HCT116 (cell line): ENCODE data around the gene ACSM4. TPM values are rescaled to one million over a fixed set of nuclear protein-coding genes. Genes with fewer than 3 reads are reported as not detected.

Experiments used
- ATAC-seq: fragments of 200-7000 bp; cut with Tn5 transposase; 2 replicates; pipeline ENCODE4 v1.9.1; 2020; ENCODE audit warnings: mild to moderate bottlenecking, moderate library complexity
- BruUV-seq: library from RNA; stranded (reverse); fragments of 400-500 nt; replicated peaks from 2 replicates; lab custom pipeline; 2021; lab: Mats Ljungman, UMichigan
- CTCF ChIA-PET: fragments of 300-600 bp; sonication (Branson Sonifier 250); formaldehyde crosslinking; loops from one replicate; lab custom pipeline; 2021; ENCODE audit warnings: antibody characterized with exemption; lab: Charles Lee
- POLR2A ChIA-PET: fragments of 300-600, 350-600 bp; sonication (Branson Sonifier 250); formaldehyde crosslinking; loops from one replicate; lab custom pipeline; 2021; ENCODE audit warnings: antibody characterized with exemption; lab: Charles Lee
- RAD21 ChIA-PET, 2 experiments: fragments of 300-600 bp; sonication (Branson Sonifier 250); formaldehyde crosslinking; loops; one replicate each; lab custom pipeline; 2023; ENCODE audit warnings: low total read pairs in 2 of 2; ENCODE audit not compliant: uncharacterized antibody in 2 of 2, unreplicated experiment in 2 of 2, low non-redundant PET in 1 of 2; lab: Charles Lee
- DNase-seq: peaks from one replicate; pipeline ENCODE4 v3.0.0-alpha.2; 2010; ENCODE audit warnings: low read depth, low spot score
- H2AFZ ChIP-seq: fragments of 200-600 bp; shearing (Covaris generic), sonication (generic); 2 replicates; pipeline ENCODE4 v1.6.1; 2017; ENCODE audit warnings: low read depth, mixed run types, mixed read lengths, antibody characterized with exemption, low read length; ENCODE audit not compliant: poor library complexity, severe bottlenecking
- H3K27ac ChIP-seq: 2 replicates; pipeline ENCODE4 v1.5.1; 2012; ENCODE audit warnings: low read depth, low read length
- H3K27me3 ChIP-seq: fragments of 200-600 bp; sonication (generic); 2 replicates; pipeline ENCODE4 v1.6.1; 2016; ENCODE audit warnings: mixed run types, low read length, mixed read lengths; ENCODE audit not compliant: insufficient read depth
- H3K36me3 ChIP-seq, 2 experiments: fragments of 200-500 bp in 1 of 2; fragments of 200-600 bp in 1 of 2; sonication (Bioruptor generic) in 1 of 2; sonication (generic) in 1 of 2; 2 replicates each; pipeline versions ENCODE4 v1.5.1 to v1.6.1; 2014 to 2016; ENCODE audit warnings: low read length in 2 of 2, inconsistent platforms in 1 of 2, mixed read lengths in 1 of 2, mixed run types in 1 of 2; ENCODE audit not compliant: insufficient read depth in 2 of 2, control insufficient read depth in 1 of 2
- H3K4me1 ChIP-seq, 2 experiments: fragments of 200-600 bp in 1 of 2; sonication (generic) in 1 of 2; 2 replicates each; pipeline versions ENCODE4 v1.5.1 to v1.6.1; 2012 to 2017; ENCODE audit warnings: low read length in 2 of 2, inconsistent platforms in 1 of 2, mild to moderate bottlenecking in 1 of 2, mixed read lengths in 1 of 2, mixed run types in 1 of 2, moderate library complexity in 1 of 2; ENCODE audit not compliant: insufficient read depth in 2 of 2, control insufficient read depth in 1 of 2
- H3K4me2 ChIP-seq: fragments of 200-600 bp; sonication (generic); 2 replicates; pipeline ENCODE4 v1.6.1; 2017; ENCODE audit warnings: mixed run types, low read length, mixed read lengths
- H3K4me3 ChIP-seq, 2 experiments: fragments of 200-600 bp in 1 of 2; sonication (generic) in 1 of 2; replicated peaks in 1 of 2; 2 replicates each; pipeline ENCODE4 v1.5.1; 2011 to 2016; ENCODE audit warnings: low read length in 2 of 2, control low read depth in 1 of 2, low read depth in 1 of 2, mild to moderate bottlenecking in 1 of 2, mixed read lengths in 1 of 2, mixed run types in 1 of 2
- H3K79me2 ChIP-seq: fragments of 200-600 bp; sonication (generic); 2 replicates; pipeline ENCODE4 v1.6.1; 2017; ENCODE audit warnings: mild to moderate bottlenecking, mixed run types, low read length, moderate library complexity, mixed read lengths; ENCODE audit not compliant: insufficient read depth
- H3K9ac ChIP-seq: fragments of 200-600 bp; sonication (generic); 2 replicates; pipeline ENCODE4 v1.6.1; 2016; ENCODE audit warnings: low read length, mixed read lengths
- H3K9me2 ChIP-seq: fragments of 200-600 bp; sonication (generic), shearing (Covaris generic); 2 replicates; pipeline ENCODE4 v1.6.1; 2017; ENCODE audit warnings: mixed run types, mild to moderate bottlenecking, moderate library complexity; ENCODE audit not compliant: insufficient read depth
- H3K9me3 ChIP-seq, 2 experiments: fragments of 200-500 bp in 1 of 2; fragments of 200-600 bp in 1 of 2; sonication (Bioruptor generic) in 1 of 2; sonication (generic) in 1 of 2; 2 replicates each; pipeline ENCODE4 v1.6.1; 2014 to 2017; ENCODE audit warnings: low read length in 2 of 2, mixed read lengths in 2 of 2, inconsistent platforms in 1 of 2, low read depth in 1 of 2, mild to moderate bottlenecking in 1 of 2, mixed run types in 1 of 2, moderate library complexity in 1 of 2; ENCODE audit not compliant: control insufficient read depth in 1 of 2, insufficient read depth in 1 of 2
- H4K20me1 ChIP-seq: fragments of 200-600 bp; sonication (generic), shearing (Covaris generic); 2 replicates; pipeline ENCODE4 v1.6.1; 2017; ENCODE audit warnings: mixed run types, mild to moderate bottlenecking, moderate library complexity; ENCODE audit not compliant: insufficient read depth
- CBX3 ChIP-seq: IDR thresholded peaks from 2 replicates; pipeline ENCODE4 v1.6.1; 2012; ENCODE audit warnings: low read depth
- RAD21 ChIP-seq: IDR thresholded peaks from 2 replicates; pipeline ENCODE4 v1.6.1; 2012; ENCODE audit warnings: low read depth, mild to moderate bottlenecking
- TCF7L2 ChIP-seq: IDR thresholded peaks from 2 replicates; pipeline ENCODE4 v1.7.0; 2011; ENCODE audit warnings: borderline replicate concordance, inconsistent platforms; ENCODE audit not compliant: insufficient read depth, insufficient read length; ENCODE audit errors: extremely low read depth
- intact Hi-C: fragments of 100-400 bp; cut with micrococcal nuclease; formaldehyde crosslinking; loops from 2 replicates; pipeline ENCODE4 v1.10.0; 2022
- total RNA-seq: library from RNA; stranded (reverse); gene quantifications from one replicate; pipeline ENCODE4 v1.2.1, GENCODE V29; 2021; ENCODE audit not compliant: unreplicated experiment
- TF ChIP-seq, protein P1 (sequence below): IDR thresholded peaks from 2 replicates; pipeline ENCODE4 v1.6.1; 2012
- TF ChIP-seq, protein P2 (sequence below), 3 experiments: fragments of 200-600 bp in 1 of 3; sonication (generic) in 1 of 3; IDR thresholded peaks in 2 of 3; conservative IDR thresholded peaks in 1 of 3; 2 replicates each; pipeline ENCODE4 v1.5.1; 2012 to 2017; ENCODE audit warnings: low read depth in 2 of 3, low read length in 2 of 3, antibody characterized with exemption in 1 of 3, borderline replicate concordance in 1 of 3, control low read depth in 1 of 3, mild to moderate bottlenecking in 1 of 3, mixed read lengths in 1 of 3, mixed run types in 1 of 3, moderate library complexity in 1 of 3; ENCODE audit not compliant: insufficient read depth in 1 of 3

ACSM4 gene
- total RNA-seq, 1 experiment from 2014 or later = not detected

DNA sequence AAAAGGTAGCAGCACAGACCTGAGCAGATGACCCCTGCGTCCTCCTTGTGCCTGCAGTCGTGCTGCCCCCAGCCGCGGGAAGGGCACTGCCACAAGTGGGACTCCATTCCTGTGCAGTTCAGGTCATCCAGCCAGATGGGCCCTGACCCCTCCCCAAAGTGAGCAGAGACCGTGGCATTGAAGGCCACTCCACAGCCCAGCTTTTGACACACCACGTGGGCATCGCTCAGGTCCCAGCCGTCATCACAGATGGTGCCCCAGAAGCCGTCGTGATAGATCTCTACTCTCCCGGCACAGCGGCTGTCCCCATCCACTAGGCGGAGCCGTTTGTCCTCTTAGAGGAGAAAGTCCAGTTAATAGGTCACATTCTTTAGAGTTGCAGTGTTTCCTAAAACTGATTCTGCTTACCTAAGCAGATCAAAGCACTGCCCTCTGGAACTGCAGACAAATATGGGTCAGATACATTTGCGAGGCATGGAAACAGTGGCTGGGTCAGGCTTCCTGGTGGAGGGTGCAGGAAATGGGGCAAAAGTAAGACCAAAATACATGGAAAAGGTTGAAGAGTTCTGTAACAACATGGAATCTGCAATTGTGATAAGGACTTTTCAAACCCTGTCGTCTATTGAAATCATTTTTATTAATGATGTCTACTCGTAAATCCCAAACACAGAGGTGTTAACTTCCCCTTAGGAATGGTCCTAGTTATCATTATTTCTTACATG lies 70.7 kb downstream of the ACSM4 start:
- Histone ChIP-seq H3K36me3 (no peaks in the 10 kb centered on the region), H3K27me3 (no peaks in the 10 kb centered on the region), H4K20me1 (no peaks in the 10 kb centered on the region), H3K27ac (no peak overlapping the region), H3K4me1 (peaks cover 2 to 16% of the 10 kb centered on the region in 2 experiments; a peak in 2 of 4 replicates), H3K4me2 (peak overlapping the region; percentile 29; the same call in 1 of the 2 replicates), H3K9me2 (peaks cover 4% of the 10 kb centered on the region; the same call in 1 of the 2 replicates), H2AFZ (peak overlapping the region; percentile 38), H3K4me3 (no peak overlapping the region), H3K9ac (no peak overlapping the region), H3K79me2 (no peaks in the 10 kb centered on the region), H3K9me3 (no peaks in the 10 kb centered on the region)
- ChIA-PET CTCF (no interaction called here), POLR2A (no interaction called here), RAD21 (no interaction called here)
- intact Hi-C loops = loop anchor here (1.0 to 5.0 kb wide), 3 partner anchors 86 to 264 kb away; no protein-coding TSS in a partner anchor
- no TSS peak for BruUV-seq
- ATAC-seq = peak; percentile 96
- DNase-seq = peak; percentile 47
- TF ChIP-seq CBX3 = no peak
- TF ChIP-seq, protein P1, sequence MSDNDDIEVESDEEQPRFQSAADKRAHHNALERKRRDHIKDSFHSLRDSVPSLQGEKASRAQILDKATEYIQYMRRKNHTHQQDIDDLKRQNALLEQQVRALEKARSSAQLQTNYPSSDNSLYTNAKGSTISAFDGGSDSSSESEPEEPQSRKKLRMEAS = no peak
- TF ChIP-seq, protein P2, sequence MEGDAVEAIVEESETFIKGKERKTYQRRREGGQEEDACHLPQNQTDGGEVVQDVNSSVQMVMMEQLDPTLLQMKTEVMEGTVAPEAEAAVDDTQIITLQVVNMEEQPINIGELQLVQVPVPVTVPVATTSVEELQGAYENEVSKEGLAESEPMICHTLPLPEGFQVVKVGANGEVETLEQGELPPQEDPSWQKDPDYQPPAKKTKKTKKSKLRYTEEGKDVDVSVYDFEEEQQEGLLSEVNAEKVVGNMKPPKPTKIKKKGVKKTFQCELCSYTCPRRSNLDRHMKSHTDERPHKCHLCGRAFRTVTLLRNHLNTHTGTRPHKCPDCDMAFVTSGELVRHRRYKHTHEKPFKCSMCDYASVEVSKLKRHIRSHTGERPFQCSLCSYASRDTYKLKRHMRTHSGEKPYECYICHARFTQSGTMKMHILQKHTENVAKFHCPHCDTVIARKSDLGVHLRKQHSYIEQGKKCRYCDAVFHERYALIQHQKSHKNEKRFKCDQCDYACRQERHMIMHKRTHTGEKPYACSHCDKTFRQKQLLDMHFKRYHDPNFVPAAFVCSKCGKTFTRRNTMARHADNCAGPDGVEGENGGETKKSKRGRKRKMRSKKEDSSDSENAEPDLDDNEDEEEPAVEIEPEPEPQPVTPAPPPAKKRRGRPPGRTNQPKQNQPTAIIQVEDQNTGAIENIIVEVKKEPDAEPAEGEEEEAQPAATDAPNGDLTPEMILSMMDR (IDR thresholded peaks at IDR 0.05 in 2 of 3, conservative IDR thresholded peaks at IDR 0.05 in 1 of 3; ENCODE audit: borderline replicate concordance in 1 of 3, insufficient read depth in 1 of 3, low read depth in 2 of 3, low read length in 2 of 3) = peak; percentile 59 to 82 (median 78); a peak in 5 of 6 replicates
- peak; percentile 77 for TF ChIP-seq RAD21
- TF ChIP-seq TCF7L2 = peak; percentile 22
